22Rv1 (cell line): ENCODE results near the gene TNS1.

ENCODE experiments used
- ZFX ChIP-seq: fragments of 450-650 bp; IDR thresholded peaks from 2 replicates; pipeline ENCODE4 v1.6.1; 2017; ENCODE audit warnings: antibody characterized with exemption, borderline replicate concordance
- TF ChIP-seq, protein P1 (sequence below): fragments of 450-650 bp; IDR thresholded peaks from 2 replicates; pipeline ENCODE4 v1.5.1; 2017; ENCODE audit warnings: mild to moderate bottlenecking

DNA sequence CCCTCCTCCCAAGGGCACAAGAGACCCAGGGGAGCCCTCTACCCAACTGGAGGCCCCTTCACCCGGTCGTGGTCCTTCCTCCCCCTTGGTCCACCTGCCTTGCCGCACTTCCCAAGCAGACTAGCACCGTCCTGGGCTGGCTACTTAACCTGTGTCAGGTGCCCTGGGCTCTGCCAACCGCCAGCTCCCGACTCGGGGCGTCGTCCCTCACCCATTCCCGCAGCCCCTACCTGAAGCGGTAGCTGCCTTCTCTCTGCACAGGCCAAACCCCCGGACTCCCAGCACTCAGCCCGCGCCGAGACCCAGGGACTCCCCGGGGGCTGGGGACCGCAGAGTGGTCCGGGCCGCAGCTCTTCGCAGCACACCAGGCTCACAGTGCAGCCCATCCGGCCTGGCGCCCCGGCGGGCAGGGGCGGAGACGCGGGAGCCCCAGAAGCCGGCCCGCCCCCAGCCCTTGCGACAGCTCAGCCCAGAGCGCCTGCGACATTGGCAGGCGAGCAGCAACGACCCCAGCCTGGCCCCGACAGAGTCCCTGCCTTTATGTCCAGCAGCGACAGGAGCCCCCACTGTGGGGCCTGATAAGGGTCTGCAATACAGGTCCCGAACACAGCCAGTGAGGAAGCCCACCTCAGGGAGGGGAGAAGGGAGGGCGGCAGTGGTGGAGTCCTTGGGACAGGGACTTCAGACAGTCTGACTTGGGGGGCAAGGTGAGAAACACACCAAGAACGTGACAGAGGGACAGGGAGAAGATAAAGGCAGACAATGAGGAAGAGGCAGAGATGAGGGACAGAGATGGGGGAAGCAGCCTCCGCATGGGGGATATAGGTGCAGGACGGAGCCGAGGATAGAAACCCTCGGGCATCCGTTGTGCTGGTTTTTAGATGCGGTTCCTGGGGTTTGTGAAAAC is 31.0 kb upstream of the TNS1 start:
- TF ChIP-seq, protein P1, sequence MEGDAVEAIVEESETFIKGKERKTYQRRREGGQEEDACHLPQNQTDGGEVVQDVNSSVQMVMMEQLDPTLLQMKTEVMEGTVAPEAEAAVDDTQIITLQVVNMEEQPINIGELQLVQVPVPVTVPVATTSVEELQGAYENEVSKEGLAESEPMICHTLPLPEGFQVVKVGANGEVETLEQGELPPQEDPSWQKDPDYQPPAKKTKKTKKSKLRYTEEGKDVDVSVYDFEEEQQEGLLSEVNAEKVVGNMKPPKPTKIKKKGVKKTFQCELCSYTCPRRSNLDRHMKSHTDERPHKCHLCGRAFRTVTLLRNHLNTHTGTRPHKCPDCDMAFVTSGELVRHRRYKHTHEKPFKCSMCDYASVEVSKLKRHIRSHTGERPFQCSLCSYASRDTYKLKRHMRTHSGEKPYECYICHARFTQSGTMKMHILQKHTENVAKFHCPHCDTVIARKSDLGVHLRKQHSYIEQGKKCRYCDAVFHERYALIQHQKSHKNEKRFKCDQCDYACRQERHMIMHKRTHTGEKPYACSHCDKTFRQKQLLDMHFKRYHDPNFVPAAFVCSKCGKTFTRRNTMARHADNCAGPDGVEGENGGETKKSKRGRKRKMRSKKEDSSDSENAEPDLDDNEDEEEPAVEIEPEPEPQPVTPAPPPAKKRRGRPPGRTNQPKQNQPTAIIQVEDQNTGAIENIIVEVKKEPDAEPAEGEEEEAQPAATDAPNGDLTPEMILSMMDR, result no peak
- TF ChIP-seq ZFX, result no peak
